ENCODE results near the gene RAP1GAP2.
"Not testable (repeated sequence)": the region's sequence is repeated elsewhere in the genome, so short reads cannot be mapped to it uniquely, and the experiment has no call there.

DNA sequence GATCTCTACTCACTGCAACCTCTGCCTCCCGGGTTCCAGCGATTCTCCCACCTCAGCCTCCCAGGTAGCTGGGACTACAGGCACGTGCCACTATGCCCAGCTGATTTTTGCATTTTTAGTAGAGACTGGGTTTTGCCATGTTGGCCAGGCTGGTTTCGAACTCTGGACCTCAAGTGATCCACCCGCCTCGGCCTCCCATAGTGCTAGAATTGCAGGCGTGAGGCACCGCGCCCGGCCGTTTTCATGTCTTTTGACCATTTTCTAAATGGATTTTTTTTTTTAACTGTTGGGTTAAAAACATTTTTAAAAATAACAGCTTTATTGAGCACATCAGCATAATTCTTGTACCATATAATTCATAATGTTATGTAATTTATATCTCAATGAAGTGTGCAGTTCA, 193.2 kb downstream of the RAP1GAP2 start:
- TF ChIP-seq, protein P1, sequence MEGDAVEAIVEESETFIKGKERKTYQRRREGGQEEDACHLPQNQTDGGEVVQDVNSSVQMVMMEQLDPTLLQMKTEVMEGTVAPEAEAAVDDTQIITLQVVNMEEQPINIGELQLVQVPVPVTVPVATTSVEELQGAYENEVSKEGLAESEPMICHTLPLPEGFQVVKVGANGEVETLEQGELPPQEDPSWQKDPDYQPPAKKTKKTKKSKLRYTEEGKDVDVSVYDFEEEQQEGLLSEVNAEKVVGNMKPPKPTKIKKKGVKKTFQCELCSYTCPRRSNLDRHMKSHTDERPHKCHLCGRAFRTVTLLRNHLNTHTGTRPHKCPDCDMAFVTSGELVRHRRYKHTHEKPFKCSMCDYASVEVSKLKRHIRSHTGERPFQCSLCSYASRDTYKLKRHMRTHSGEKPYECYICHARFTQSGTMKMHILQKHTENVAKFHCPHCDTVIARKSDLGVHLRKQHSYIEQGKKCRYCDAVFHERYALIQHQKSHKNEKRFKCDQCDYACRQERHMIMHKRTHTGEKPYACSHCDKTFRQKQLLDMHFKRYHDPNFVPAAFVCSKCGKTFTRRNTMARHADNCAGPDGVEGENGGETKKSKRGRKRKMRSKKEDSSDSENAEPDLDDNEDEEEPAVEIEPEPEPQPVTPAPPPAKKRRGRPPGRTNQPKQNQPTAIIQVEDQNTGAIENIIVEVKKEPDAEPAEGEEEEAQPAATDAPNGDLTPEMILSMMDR (IDR thresholded peaks at IDR 0.05) = not testable (repeated sequence)
- TF ChIP-seq EZH2, EZH2phosphoT487 (IDR thresholded peaks at IDR 0.05): not testable (repeated sequence)

Measured in neural progenitor cell (in vitro differentiated cells).